GM19025 (cell line): ENCODE results near the gene ARMH4.

ENCODE experiments used
- ATAC-seq: cut with Tn5 transposase; IDR thresholded peaks from one replicate; pipeline ENCODE4 v1.9.1; 2021; ENCODE audit warnings: mild to moderate bottlenecking, low read depth, moderate library complexity; ENCODE audit not compliant: unreplicated experiment

The ARMH4 gene

GRCh38 chr14:58106446-58106845, 45.6 kb downstream of the ARMH4 start:
- ATAC-seq = no peak

GRCh38 chr14:58104808-58105207, 47.2 kb downstream of the ARMH4 start:
- no peak for ATAC-seq

GRCh38 chr14:58100735-58101368, 51.2 kb downstream of the ARMH4 start:
- no peak for ATAC-seq

GRCh38 chr14:58099682-58100081, 52.3 kb downstream of the ARMH4 start:
- no peak for ATAC-seq

GRCh38 chr14:58098507-58098906, 53.5 kb downstream of the ARMH4 start:
- no peak for ATAC-seq

- ATAC-seq = no peak
Observed at GRCh38 chr14:58096731-58097130, 55.3 kb downstream of the ARMH4 start.

GRCh38 chr14:58091883-58092630, 60.0 kb downstream of the ARMH4 start:
- ATAC-seq = no peak

- ATAC-seq = no peak
Observed at GRCh38 chr14:58089612-58090011, 62.4 kb downstream of the ARMH4 start.

- ATAC-seq = no peak
Observed at GRCh38 chr14:58088961-58089360, 63.1 kb downstream of the ARMH4 start.

- ATAC-seq = no peak
Observed at GRCh38 chr14:58085877-58086276, 66.1 kb downstream of the ARMH4 start.

- ATAC-seq = no peak
Observed at GRCh38 chr14:58082491-58083098, 69.4 kb downstream of the ARMH4 start.

- no peak for ATAC-seq
Observed at GRCh38 chr14:58082011-58082410, 70.0 kb downstream of the ARMH4 start.

- ATAC-seq = no peak
Observed at GRCh38 chr14:58078471-58078870, 73.5 kb downstream of the ARMH4 start.

- ATAC-seq = no peak
Observed at GRCh38 chr14:58078068-58078467, 73.9 kb downstream of the ARMH4 start.

GRCh38 chr14:58077621-58078020, 74.4 kb downstream of the ARMH4 start:
- no peak for ATAC-seq

GRCh38 chr14:58073516-58073915, 78.5 kb downstream of the ARMH4 start:
- ATAC-seq = no peak

- no peak for ATAC-seq
Observed at GRCh38 chr14:58072288-58073071, 79.5 kb downstream of the ARMH4 start.

GRCh38 chr14:58071341-58071740, 80.7 kb downstream of the ARMH4 start:
- no peak for ATAC-seq

- no peak for ATAC-seq
Observed at GRCh38 chr14:58068306-58068705, 83.7 kb downstream of the ARMH4 start.

GRCh38 chr14:58066115-58066514, 85.9 kb downstream of the ARMH4 start:
- no peak for ATAC-seq

- ATAC-seq = no peak
Observed at GRCh38 chr14:58061581-58061980, 90.4 kb downstream of the ARMH4 start.
